Stomach (tissue), 4 donors: Measurements from ENCODE around the gene AUH.

Experiments used
- POLR2A ChIP-seq, 4 donors: fragments of 450-650 bp; IDR thresholded peaks; one replicate each; pipeline ENCODE4 v1.6.1; 2016; ENCODE audit warnings: antibody characterized with exemption in 4 of 4, control low read depth in 2 of 4, mild to moderate bottlenecking in 1 of 4, moderate library complexity in 1 of 4
- TF ChIP-seq, protein P1 (sequence below), 7 experiments: fragments of 450-650 bp in 4 of 7; fragments of 200-600 bp in 3 of 7; sonication (generic) in 3 of 7; IDR thresholded peaks; one replicate each; pipeline ENCODE4 v1.5.1; 2016 to 2019; ENCODE audit warnings: antibody characterized with exemption in 7 of 7, control low read depth in 2 of 7, mild to moderate bottlenecking in 1 of 7

DNA sequence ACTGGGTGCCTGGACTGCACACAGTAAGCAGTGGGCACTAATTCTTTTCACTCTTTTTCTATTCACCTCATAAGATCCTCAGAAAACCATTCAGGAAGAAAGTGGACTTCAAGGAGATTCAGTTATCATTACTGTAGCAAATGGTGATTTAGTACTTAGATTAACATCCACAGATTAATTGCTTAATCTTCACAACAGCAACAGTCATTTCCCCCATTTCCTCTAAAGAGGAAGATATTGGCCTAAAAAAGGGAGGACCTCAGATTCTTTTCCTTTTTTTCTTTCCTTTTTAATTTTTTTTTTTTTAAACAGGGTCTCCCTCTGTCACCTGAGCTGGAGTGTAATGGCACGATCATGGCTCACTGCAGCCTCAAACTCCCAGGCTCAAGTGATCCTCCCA, 64.4 kb downstream of the AUH start:
- TF ChIP-seq, protein P1, sequence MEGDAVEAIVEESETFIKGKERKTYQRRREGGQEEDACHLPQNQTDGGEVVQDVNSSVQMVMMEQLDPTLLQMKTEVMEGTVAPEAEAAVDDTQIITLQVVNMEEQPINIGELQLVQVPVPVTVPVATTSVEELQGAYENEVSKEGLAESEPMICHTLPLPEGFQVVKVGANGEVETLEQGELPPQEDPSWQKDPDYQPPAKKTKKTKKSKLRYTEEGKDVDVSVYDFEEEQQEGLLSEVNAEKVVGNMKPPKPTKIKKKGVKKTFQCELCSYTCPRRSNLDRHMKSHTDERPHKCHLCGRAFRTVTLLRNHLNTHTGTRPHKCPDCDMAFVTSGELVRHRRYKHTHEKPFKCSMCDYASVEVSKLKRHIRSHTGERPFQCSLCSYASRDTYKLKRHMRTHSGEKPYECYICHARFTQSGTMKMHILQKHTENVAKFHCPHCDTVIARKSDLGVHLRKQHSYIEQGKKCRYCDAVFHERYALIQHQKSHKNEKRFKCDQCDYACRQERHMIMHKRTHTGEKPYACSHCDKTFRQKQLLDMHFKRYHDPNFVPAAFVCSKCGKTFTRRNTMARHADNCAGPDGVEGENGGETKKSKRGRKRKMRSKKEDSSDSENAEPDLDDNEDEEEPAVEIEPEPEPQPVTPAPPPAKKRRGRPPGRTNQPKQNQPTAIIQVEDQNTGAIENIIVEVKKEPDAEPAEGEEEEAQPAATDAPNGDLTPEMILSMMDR (IDR thresholded peaks at IDR 0.05), result no peak
- no peak for TF ChIP-seq POLR2A (IDR thresholded peaks at IDR 0.05)
